ENCODE measurements around the gene BAG2. TPM values are rescaled to one million over a fixed set of nuclear protein-coding genes. Genes with fewer than 3 reads are reported as not detected.

BAG2 gene
- total and polyA plus RNA-seq, 2 of the 13 experiments (the other 11 are each of a cell fraction or from before 2014, with no cell fraction given), result 5.7 to 15.1 TPM

DNA sequence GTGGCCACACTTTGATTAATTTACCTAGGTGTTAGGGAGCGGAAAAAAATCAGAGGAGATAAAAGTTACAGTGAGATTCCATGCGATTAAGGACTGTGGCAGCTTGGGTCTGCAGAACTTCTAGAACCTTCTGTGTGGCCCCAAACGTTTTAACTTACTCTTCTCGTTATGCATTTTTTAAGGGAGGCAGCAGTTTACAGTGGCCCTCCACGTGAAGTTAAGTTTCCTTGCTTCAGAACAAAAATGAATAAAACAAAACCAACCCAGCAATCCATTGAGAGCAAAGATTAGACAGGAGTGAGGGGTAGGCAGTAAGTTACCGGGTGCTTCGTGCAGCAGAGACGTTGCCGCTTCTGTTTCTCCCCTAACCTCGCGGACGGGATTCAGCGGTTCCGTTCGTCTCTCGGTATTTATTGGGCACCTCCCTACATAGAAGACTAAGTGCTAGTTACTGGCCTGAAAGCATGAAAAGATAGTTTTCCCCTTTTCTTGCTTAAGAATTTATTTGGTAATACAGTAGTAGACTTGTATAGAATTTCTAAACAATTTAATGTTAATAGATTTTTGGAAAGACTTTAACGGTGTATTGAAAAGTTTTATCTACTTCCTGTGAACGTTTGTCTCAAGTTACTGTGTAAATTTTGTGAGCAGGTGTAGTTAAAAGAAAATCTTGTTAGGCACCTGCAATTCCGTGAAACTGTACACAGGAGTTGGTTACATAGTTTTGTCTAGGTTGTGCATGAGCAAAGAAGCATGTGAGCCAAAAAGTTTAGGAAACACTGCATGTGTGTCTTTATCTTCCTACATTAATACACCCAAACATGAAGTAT is 1.1 kb downstream of the BAG2 start (continued):
- 0 out of 2 replicates have a peak, but pooled peaks have one; percentile 3 for TF ChIP-seq HOXA5 (CRISPR knock-in tag; IDR thresholded peaks at IDR 0.05)
- TF ChIP-seq, protein P1, sequence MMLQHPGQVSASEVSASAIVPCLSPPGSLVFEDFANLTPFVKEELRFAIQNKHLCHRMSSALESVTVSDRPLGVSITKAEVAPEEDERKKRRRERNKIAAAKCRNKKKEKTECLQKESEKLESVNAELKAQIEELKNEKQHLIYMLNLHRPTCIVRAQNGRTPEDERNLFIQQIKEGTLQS (CRISPR knock-in tag; IDR thresholded peaks at IDR 0.05), result no peak
- TF ChIP-seq SIX1 (CRISPR knock-in tag; IDR thresholded peaks at IDR 0.05; ENCODE audit: borderline replicate concordance), result peak; percentile 94
- TF ChIP-seq, protein P2, sequence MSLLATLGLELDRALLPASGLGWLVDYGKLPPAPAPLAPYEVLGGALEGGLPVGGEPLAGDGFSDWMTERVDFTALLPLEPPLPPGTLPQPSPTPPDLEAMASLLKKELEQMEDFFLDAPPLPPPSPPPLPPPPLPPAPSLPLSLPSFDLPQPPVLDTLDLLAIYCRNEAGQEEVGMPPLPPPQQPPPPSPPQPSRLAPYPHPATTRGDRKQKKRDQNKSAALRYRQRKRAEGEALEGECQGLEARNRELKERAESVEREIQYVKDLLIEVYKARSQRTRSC (CRISPR knock-in tag; IDR thresholded peaks at IDR 0.05; ENCODE audit: low read depth), result 0 out of 2 replicates have a peak, but pooled peaks have one; percentile 62
- peak; percentile 53 for TF ChIP-seq KMT2B (CRISPR knock-in tag; IDR thresholded peaks at IDR 0.05)
- peak; percentile 60; the same call in 1 of the 2 replicates for TF ChIP-seq ZNF251 (CRISPR knock-in tag; IDR thresholded peaks at IDR 0.05)
- TF ChIP-seq GATAD2A (CRISPR knock-in tag; IDR thresholded peaks at IDR 0.05), result peak; percentile 6; the same call in 1 of the 2 replicates
- peak; percentile 7; the same call in 1 of the 2 replicates for TF ChIP-seq GATAD1 (CRISPR knock-in tag; IDR thresholded peaks at IDR 0.05)
- 0 out of 2 replicates have a peak, but pooled peaks have one; percentile 14 for TF ChIP-seq CREM (IDR thresholded peaks at IDR 0.05)
- TF ChIP-seq CREM (CRISPR knock-in tag; IDR thresholded peaks at IDR 0.05), result no peak
- TF ChIP-seq BCL6 (CRISPR knock-in tag; IDR thresholded peaks at IDR 0.05), result 0 out of 2 replicates have a peak, but pooled peaks have one; percentile 8
- TF ChIP-seq ZNF512B (CRISPR knock-in tag; IDR thresholded peaks at IDR 0.05; ENCODE audit: borderline replicate concordance), result peak; percentile 62
- TF ChIP-seq FOXA3 (CRISPR knock-in tag; IDR thresholded peaks at IDR 0.05), result peak; percentile 8; the same call in 1 of the 2 replicates
- TF ChIP-seq KMT2A (CRISPR knock-in tag; IDR thresholded peaks at IDR 0.05), result peak; percentile 10; the same call in 1 of the 2 replicates
- TF ChIP-seq ZNF790 (CRISPR knock-in tag; IDR thresholded peaks at IDR 0.05; ENCODE audit: borderline replicate concordance), result 0 out of 2 replicates have a peak, but pooled peaks have one; percentile 27
- 0 out of 2 replicates have a peak, but pooled peaks have one; percentile 26 for TF ChIP-seq ISL2 (CRISPR knock-in tag; IDR thresholded peaks at IDR 0.05)
- TF ChIP-seq ZNF556 (CRISPR knock-in tag; IDR thresholded peaks at IDR 0.05; ENCODE audit: borderline replicate concordance), result 0 out of 2 replicates have a peak, but pooled peaks have one; percentile 7
- 0 out of 2 replicates have a peak, but pooled peaks have one; percentile 41 for TF ChIP-seq FLYWCH1 (CRISPR knock-in tag; IDR thresholded peaks at IDR 0.05)
- TF ChIP-seq, protein P3, sequence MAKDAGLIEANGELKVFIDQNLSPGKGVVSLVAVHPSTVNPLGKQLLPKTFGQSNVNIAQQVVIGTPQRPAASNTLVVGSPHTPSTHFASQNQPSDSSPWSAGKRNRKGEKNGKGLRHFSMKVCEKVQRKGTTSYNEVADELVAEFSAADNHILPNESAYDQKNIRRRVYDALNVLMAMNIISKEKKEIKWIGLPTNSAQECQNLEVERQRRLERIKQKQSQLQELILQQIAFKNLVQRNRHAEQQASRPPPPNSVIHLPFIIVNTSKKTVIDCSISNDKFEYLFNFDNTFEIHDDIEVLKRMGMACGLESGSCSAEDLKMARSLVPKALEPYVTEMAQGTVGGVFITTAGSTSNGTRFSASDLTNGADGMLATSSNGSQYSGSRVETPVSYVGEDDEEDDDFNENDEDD (CRISPR knock-in tag; IDR thresholded peaks at IDR 0.05; ENCODE audit: borderline replicate concordance), result peak; percentile 51; the same call in 1 of the 2 replicates
- TF ChIP-seq ZNF280D (CRISPR knock-in tag; IDR thresholded peaks at IDR 0.05), result 0 out of 2 replicates have a peak, but pooled peaks have one; percentile 52
- TF ChIP-seq ZSCAN20 (CRISPR knock-in tag; IDR thresholded peaks at IDR 0.05; ENCODE audit: borderline replicate concordance), result no peak
- no peak for TF ChIP-seq HHEX (CRISPR knock-in tag; IDR thresholded peaks at IDR 0.05)

Data from HepG2 (cell line).